Frontal cortex (tissue), 4 donors: ENCODE results near the gene GBF1. TPM values are rescaled to one million over a fixed set of nuclear protein-coding genes. Genes with fewer than 3 reads are reported as not detected.

Experiments used
- DNase-seq, 2 donors: peaks; one replicate each; pipeline ENCODE4 v3.0.0; 2012; ENCODE audit warnings: low spot score in 2 of 2
- FAIRE-seq: peaks from 2 replicates; lab custom pipeline; 2012; peaks lifted over from hg19 to GRCh38; lab: Jason Lieb, UNC
- total RNA-seq: library from RNA; depleted of rRNA; stranded (reverse); fragments of >200 nt; gene quantifications from one replicate; pipeline ENCODE4 v1.2.3, GENCODE V29; 2014
- donor health status: control.
- donor health status: control.
- donor health status: control.

Gene GBF1
- total RNA-seq, 1 donor from 2014 or later: 14.7 TPM

DNA sequence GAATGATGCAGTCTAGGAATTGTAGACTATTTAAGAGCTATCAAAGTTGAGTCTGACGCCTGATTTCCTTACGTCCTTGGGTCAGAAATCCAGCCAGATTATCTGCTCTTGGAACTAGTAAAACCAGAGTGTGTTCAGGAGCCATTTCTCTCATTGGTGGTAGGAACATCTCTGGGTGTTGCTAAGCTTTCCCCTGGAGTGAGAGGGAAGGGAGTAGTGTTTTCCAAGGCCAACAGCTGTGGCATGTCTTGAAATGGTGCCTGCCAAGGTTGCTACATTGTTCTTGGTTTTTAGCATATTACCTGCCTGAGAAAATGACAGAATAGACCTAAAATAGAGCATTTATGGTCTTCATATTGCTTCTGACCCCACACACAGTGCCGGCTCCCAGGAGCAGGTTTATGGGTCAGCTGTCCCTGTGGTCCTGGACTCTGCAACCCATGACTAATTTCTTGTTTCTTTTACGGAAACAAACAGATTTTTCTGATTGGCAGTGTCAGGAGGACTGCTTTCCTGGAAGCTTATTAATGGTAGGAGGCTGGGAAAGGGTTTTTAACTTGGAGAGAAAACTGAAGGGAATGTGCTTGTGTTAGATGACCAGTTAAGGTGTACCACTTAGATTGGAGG is 17.5 kb downstream of the GBF1 start:
- DNase-seq: no peak
- no peak for FAIRE-seq

DNA sequence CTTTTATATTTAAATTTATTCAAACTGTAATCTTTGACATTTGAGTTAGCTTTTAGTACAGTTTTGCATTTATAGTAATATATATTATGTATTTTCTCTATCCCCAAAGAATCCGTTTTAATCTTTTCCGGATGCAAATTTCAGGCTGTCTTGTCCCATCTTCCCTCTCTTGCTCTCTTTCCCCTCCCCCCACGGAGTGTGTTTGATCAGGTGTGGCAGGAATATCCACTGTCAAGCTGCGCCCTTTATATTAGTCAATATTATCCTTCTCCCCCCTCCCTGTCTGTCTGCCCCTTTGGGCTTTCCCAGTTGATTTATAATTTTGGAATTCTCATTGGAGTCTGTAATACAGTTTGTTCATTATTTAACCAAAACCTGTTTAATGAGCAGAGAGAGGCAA is 19.0 kb downstream of the GBF1 start:
- DNase-seq: no peak
- FAIRE-seq: no peak

DNA sequence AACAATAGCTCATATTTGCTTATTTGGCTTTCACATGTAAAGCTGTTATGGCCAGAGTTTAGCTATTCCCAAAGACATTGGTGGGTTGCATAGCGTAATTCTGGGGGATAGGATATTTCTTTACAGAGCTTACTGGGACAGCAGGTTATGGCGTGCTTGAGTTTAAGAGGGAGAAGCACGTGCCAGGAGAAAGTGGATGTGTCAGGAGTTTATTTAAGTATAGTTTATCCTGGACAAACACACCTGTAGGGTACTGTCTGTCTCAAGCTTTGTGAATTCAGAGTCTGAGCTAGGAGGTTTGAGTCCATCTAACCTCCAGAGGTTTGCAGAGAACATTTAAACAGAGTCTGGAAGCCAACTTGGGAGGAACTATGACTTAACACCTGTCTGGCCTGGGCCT is 21.3 kb downstream of the GBF1 start:
- no peak for DNase-seq
- FAIRE-seq: no peak

DNA sequence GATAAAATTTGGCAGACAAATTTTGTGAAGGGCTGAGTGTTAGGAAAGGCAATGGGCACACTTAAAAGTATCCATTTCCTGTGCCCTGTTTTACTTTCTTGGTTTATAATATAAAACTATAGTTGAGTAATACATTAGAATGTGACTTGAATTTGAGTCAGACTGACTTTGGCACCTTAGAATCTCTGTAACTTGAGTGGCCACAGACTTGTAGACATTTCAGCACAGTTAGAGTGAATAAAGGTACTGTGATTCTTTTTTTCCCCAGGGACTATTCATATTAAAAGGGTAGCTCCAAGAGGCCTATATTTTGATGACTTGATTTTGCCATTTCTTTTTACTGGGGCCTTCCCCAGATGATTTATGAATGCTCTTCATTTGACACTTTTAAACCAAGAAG is 22.4 kb downstream of the GBF1 start:
- DNase-seq (no peak), FAIRE-seq (no peak)

DNA sequence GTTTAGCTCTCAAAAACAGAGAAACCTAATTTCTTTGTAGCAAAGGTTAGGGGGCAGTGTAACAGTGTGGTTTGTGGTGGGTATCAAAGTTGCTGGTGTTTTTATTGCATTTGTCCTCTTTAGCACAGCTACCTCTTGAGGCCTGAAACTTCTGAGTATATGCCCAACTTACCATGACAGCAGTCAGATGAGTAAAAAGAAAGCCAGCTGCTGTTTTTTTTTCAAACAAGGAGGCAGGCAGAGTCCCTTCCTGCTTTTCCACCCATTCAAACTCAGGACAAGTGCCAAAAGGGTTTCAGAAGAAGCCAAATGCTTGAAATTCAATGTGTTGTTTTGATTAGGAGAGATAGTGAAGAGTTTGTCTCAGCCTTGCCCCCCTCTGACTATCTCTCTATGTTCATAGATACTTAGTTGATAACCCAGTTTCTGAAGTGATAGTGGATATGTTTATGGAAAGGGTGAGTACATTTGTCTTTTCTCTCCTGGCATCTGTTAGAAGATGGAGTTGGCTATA is 23.1 kb downstream of the GBF1 start:
- no peak for FAIRE-seq
- DNase-seq: no peak

DNA sequence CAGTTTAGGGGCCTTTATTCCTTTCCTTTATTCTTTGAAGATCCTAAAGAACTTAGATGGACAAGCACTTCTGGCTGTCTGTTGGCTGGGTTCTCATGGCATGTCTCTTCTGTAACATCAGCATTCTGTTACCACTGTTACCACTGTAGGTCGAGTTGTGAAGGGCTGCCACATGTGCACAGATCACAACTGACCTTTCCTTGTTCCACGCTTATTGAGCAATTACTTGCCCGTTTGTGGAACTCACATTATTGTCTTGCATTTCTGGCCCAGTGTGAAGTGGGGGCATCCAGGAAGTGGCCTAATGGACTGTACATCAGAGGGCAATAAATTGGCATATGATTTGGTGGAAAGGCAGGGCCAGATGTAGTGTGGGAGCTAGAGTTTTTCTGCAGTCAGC is 23.7 kb downstream of the GBF1 start:
- no peak for FAIRE-seq
- DNase-seq: no peak

DNA sequence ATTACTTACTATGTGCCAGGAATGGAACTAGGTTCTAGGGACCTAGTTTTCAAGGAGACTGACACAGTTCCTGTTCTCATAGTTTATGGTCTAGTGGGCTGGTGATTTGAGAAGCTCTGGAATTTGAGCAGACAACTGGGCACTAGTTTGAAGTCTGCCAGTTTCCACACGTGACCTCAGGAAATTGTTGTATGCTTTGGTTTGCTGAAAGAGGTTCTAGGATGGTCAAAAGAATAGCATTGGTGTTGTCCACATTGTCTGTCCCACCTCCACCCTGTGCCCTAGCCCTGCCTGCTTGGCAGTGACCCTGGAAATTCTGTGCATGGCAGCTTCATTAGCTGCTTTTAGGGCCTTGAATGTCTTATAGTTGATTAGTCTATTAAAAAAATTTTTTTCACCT is 28.7 kb downstream of the GBF1 start:
- FAIRE-seq: no peak
- no peak for DNase-seq

DNA sequence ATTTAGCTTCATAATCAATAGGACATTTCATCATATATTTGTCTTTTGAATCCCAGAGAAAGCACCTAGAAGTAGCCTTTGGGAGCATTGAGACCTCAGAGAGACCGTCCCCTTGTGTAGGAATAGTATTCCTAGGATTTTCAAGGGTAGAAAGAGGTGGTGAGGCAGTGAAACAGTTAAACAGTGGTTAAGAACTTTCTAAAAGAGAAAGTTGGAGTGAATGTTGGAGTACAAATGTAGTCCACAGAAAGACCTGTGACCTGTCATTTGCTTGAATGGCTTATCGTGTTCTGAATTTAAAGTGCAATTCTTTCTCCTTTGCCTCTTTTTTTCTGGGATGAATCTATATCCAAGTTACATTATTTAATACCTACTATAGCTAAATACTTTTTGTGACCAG is 30.0 kb downstream of the GBF1 start:
- no peak for DNase-seq

DNA sequence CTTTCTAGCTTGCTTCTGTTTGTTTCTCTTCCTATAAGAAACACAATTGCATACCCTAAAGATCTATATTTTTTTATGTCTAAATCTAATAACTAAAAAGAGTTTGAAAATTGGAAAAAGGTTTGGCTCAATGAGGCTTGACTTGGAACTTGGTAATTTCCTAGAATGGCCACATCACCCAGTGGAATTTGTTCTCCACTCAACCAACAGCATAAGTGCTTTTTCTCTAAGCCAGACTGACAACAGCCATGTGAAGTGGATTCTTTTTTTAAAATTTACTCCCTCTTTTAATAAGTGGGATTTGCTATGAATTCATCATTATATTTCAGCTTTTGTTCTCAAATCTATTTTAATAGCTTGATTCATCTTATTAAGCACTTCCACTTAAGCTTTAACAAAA is 33.8 kb downstream of the GBF1 start:
- FAIRE-seq: no peak
- DNase-seq: no peak

More for the DNA sequence above, 30.0 kb downstream of the GBF1 start:
- FAIRE-seq: no peak

DNA sequence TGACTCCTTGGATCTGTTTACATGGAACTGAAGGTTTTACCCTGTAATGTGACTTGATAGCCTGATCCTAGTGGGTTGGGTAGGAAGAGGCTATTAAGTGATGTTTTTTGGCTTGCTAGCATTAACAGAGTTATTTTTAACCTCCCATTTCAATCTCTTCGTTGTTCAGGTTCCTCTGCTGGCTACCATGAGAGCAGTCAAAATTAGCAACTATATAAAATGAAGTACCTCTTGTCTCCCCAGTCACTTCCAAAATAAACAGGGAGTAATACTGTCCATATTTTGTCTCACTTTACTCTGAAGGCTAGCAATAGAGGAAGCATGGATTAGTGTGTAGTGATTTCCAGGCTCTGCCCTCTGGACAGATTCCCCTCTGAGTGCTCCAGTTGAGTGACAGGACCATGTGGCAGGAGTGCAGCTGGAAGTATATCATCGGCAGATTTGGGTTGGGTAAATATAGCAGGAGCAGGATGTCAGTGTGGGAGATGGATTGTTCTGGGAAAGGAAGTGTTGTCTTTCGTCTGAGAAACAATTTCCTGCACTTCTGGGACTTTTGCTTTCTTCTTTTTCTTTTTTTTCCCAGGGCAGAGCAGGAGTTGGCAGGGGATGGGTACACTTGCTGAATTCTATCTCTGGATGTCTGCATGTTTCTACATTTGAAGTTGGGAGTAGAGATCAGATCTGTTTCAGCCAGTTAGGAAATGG is 35.2 kb downstream of the GBF1 start:
- FAIRE-seq (no peak), DNase-seq (peak in 1 of 2 donors; percentile 16)

DNA sequence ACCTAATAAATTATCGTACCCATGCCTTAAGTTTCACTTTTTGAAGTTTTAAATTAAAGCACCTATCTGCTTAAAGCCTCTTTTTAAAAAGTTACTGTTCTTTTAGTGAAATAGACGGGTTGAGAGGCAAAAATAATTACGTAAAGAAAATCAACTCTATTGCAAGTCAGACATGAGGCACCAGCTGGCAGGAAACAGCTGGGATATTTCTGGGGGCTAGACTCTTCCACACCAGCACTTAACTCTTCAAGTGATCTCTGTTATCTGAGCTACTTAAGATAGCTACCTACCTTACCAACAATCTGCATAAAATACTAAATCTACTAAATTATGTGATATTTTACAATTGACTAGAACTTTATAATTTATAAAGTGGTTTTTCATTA is 35.8 kb downstream of the GBF1 start:
- DNase-seq (no peak), FAIRE-seq (no peak)

DNA sequence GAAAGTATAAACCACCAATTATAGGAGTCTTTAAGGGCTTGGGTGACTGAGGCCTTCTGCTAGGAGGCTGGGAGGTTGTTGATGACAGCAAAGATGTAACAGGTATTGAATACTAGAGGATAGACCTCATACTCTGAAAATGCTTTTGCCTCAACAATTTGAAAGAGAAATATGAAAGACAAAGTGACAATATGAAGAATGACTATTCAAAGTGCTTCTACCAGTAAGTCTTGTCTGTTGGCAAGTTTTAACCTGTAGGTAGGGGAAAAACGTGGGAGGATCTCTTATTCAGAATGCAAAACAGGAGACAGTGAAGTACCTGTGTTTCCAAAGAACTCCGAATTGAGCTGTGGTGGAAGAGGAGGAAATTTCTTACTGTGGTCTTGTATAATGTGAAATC is 38.2 kb downstream of the GBF1 start:
- no peak for DNase-seq
- FAIRE-seq: no peak

DNA sequence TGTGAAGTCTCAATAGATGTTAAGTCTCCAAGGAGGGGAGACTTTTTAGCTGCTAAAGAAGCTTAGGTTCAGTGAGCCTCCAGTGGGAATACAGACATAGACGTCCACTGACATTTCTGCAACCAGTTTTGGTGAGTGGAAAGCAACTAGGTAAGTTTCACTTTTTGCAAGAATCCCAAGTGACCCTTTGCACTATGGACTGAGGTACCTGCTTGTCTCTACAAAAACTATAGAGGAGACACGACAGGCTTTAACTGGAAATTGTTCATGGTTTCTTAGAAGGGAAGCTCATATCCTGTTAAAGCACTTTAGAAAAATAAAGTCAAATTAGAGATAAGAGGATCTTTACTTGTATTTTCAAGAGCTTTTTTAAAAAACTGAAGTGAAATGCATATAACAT is 38.6 kb downstream of the GBF1 start:
- FAIRE-seq (no peak), DNase-seq (no peak)

DNA sequence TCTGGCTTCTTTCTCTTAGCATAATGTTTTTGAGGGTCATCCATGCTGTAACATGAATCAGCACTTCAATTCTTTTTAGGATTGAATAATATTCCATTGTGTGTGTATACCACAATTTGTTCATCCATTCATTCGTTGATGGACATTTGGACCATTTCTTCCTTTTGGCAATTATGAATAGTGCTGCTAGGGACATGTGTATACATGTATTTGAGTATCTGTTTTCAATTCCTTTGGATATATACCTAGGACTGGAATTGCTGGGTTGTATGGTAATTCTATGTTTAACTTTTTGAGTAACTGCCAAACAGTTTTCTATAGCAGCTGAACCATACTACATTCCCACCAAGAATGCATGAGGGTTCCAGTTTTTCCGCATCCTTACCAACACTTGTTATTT is 39.2 kb downstream of the GBF1 start:
- FAIRE-seq (no peak), DNase-seq (no peak)

DNA sequence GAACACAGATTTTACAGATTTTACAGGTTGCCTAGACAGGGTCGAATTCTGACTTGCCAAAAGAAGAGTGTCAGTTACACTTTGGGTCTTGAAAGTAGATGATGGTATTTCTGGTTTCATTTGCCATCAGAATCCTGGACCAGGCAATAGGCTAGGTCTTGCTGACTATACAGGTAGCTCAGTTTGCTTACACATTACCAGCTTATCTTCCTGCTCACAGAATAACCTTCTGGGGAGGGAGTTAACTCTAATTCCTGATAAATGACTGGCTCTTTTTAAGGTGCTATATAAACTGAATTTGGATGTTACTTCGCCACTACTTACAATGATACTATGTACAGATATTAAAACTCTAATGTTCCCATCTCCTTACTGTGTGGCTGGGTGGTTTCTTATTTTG is 39.8 kb downstream of the GBF1 start:
- no peak for FAIRE-seq

DNA sequence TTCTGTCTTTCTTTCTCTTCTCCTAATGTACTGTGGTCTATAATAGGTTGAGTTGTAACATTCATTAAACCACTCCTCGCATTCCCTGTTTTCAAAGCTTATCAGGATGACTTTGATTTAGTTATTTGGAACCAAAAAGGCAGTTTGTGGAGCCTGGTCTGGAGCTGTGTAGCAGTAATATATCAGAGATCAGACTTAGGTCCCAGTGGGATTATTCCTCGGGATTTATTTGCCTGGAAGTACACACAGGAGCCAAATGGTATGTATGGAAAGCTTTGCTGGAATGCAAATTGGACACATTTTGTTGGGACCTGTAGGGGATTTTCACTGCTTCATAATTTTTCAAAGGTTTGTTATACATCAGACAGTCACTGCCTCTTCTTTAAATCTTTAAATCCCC is 40.9 kb downstream of the GBF1 start:
- DNase-seq: no peak
- no peak for FAIRE-seq

More for the DNA sequence above, 39.8 kb downstream of the GBF1 start:
- no peak for DNase-seq

DNA sequence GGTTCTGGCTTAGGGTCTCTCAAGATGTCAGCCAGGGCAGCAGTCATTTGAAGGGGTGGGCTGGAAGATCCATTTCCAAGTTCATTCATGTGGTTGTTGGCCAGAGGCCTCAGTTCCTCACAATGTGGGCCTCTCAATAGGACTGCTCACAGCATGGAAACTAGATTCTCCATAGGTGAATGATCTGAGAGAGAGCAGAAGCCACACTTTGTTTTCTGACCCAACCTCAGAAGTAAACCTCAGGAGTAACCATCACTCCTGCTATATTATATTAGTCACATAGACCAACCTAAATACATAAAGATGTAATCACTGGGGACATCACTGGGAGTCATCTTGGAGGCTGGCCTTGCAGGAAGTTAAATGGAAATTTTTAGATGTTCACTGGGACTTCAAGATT is 42.2 kb downstream of the GBF1 start:
- FAIRE-seq (no peak), DNase-seq (no peak)

DNA sequence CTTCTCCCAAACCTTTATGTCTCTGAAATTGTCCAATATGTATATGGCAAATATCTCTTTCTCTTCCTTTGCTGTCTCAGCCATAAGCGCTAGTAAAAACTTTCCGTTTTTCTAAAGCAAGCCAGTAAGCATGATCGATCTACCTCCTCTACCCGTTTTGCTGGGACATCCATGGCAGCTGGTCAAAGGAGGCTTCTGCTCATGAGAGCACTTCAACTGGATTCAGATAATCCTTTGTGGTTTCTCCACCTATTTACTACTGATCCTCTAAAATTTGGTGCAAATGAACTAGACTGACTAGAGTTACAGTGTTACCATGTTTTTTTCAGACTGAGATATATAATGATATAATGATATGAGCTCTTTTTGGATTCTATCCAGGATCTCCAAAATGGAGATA is 42.7 kb downstream of the GBF1 start:
- no peak for FAIRE-seq
- DNase-seq: no peak

DNA sequence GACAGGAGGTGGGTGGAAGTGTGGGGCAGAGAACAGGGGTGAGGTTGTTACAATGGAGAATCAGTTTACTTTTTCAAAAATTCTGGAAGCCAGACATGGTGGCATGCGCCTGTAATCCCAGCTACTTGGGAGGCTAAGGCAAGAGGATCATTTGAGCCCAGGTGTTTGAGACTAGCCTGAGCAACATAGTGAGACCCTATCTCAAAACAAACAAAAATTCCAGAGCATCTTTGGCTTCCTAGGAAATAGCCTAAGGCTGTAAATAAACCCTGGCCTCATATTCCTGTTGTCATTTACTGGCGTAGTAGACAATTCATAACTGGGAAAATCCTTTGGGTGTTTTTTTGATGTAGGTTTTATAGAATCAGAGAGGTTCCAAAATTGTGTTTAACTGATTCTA is 44.0 kb downstream of the GBF1 start:
- DNase-seq (no peak), FAIRE-seq (no peak)

DNA sequence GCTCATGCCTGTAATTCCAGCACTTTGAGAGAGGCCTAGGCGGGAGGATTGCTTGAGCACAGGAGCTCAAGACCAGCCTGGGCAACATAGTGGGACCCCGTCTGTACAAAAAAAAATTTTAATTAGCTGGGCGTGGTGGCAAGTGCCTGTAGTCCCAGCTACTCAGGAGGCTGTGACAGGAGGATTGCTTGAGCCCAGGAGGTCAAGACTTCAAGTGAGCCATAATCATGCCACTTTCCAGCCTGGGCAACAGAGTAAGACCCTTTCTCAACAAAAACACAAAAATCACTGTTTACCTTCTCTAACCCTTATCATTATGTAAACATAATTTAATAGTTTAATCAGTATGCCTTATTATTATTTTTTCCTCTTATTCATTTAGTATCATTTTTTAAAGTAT is 44.5 kb downstream of the GBF1 start:
- no peak for FAIRE-seq
- DNase-seq: no peak

DNA sequence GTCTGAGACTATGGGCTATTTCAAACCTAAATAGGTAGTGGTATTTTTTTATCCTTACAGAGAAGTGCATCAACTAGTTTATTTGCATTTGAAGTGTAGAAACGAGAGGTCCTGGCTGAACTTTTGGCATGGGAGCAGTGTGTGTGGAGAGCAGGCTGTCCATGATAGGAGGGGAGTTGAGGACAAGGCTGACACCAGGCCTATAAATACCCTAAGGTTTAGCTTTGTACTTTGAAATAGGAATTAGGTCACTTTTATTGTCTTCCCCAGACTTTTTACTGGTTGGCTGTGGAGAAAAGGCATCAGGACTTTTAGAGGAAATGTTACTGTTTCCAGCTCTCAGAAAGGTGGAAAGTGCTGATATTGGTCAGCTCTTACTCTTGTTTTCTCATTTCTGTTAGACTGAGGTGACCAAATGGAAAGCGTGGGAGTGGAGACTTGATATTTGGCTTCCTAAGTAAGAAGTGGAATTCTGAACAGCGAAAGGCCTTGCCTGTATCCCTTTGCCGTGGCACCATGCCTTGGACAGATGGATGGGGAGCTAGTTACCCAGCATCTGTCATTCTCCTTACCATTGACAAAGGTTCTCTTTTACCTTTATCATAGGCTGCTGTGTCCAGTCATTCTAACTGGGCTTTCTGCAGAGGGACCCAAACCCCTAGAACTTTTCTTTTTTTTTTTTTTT is 46.0 kb downstream of the GBF1 start:
- no peak for FAIRE-seq

More for the DNA sequence above, 46.0 kb downstream of the GBF1 start:
- DNase-seq: no peak
